Tibial nerve (tissue), 4 donors: Measurements from ENCODE around the gene CAMK1D.
"Not testable (repeated sequence)": the region's sequence is repeated elsewhere in the genome, so short reads cannot be mapped to it uniquely, and the experiment has no call there.

Experiments used
- CTCF ChIP-seq, 5 experiments: fragments of 200-600 bp in 3 of 5; fragments of 450-650 bp in 2 of 5; sonication (generic) in 3 of 5; IDR thresholded peaks; one replicate each; pipeline ENCODE4 v1.5.1; 2016 to 2019; ENCODE audit warnings: antibody characterized with exemption in 5 of 5, mild to moderate bottlenecking in 3 of 5, moderate library complexity in 2 of 5
- EP300 ChIP-seq, 2 donors: sonication (generic); formaldehyde crosslinking; IDR thresholded peaks; one replicate each; pipeline ENCODE4 v1.6.1; 2017; ENCODE audit warnings: antibody characterized with exemption in 2 of 2, mild to moderate bottlenecking in 1 of 2
- POLR2A ChIP-seq, 2 donors: fragments of 450-650 bp; IDR thresholded peaks; one replicate each; pipeline ENCODE4 v1.6.1; 2017; ENCODE audit warnings: antibody characterized with exemption in 2 of 2, mild to moderate bottlenecking in 2 of 2, moderate library complexity in 2 of 2

- TF ChIP-seq EP300, CTCF, POLR2A (IDR thresholded peaks at IDR 0.05): not testable (repeated sequence)
These were observed 5.3 kb downstream of the CAMK1D start for GRCh38 chr10:12354696-12355095.
